Measurements from ENCODE around the gene DBNDD1.

- TF ChIP-seq CTCF (IDR thresholded peaks at IDR 0.05) (no peak), POLR2AphosphoS5 (IDR thresholded peaks at IDR 0.05) (no peak), POLR2A (IDR thresholded peaks at IDR 0.05; ENCODE audit: low read depth) (no peak)
Observed at GRCh38 chr16:89965447-89966225, 53.6 kb downstream of the DBNDD1 start.
